ENCODE data around the gene PCSK2.
"Not testable (repeated sequence)": the region's sequence is repeated elsewhere in the genome, so short reads cannot be mapped to it uniquely, and the experiment has no call there.

Gene PCSK2

GRCh38 chr20:17215167-17215566 is 11.7 kb upstream of the PCSK2 start:
- Histone ChIP-seq H3K4me1 (ENCODE audit: control insufficient read depth, insufficient read depth, low read length, unreplicated experiment) (no peaks in the 10 kb centered on the region), H3K36me3 (ENCODE audit: insufficient read depth, low read length) (no peaks in the 10 kb centered on the region), H2AFZ (ENCODE audit: low read length, unreplicated experiment) (no peak overlapping the region), H3K27me3 (ENCODE audit: insufficient read depth, low read length) (no peaks in the 10 kb centered on the region), H3K27ac (ENCODE audit: low read depth, low read length) (no peak overlapping the region), H3K79me2 (ENCODE audit: control insufficient read depth, insufficient read depth, low read length, unreplicated experiment) (no peaks in the 10 kb centered on the region), H3K4me3 (ENCODE audit: low read depth, low read length) (no peak overlapping the region)

- H3K27me3 ChIP-seq (ENCODE audit: insufficient read depth, low read length); H3K79me2 ChIP-seq (ENCODE audit: control insufficient read depth, insufficient read depth, low read length, unreplicated experiment); H3K4me3 ChIP-seq (ENCODE audit: low read depth, low read length); H3K36me3 ChIP-seq (ENCODE audit: insufficient read depth, low read length); H3K27ac ChIP-seq (ENCODE audit: low read depth, low read length); H2AFZ ChIP-seq (ENCODE audit: low read length, unreplicated experiment); H3K4me1 ChIP-seq (ENCODE audit: control insufficient read depth, insufficient read depth, low read length, unreplicated experiment): not testable (repeated sequence)
Observed at GRCh38 chr20:17219856-17220255, 7.0 kb upstream of the PCSK2 start.

GRCh38 chr20:17223553-17223952 is 3.3 kb upstream of the PCSK2 start:
- H3K4me3 ChIP-seq (ENCODE audit: low read depth, low read length) = no peak overlapping the region
- peaks cover 36% of the 10 kb centered on the region for H3K27me3 ChIP-seq (ENCODE audit: insufficient read depth, low read length)
- no peaks in the 10 kb centered on the region for H3K79me2 ChIP-seq (ENCODE audit: control insufficient read depth, insufficient read depth, low read length, unreplicated experiment)
- H3K36me3 ChIP-seq (ENCODE audit: insufficient read depth, low read length) = no peaks in the 10 kb centered on the region
- no peaks in the 10 kb centered on the region for H3K4me1 ChIP-seq (ENCODE audit: control insufficient read depth, insufficient read depth, low read length, unreplicated experiment)
- no peak overlapping the region for H2AFZ ChIP-seq (ENCODE audit: low read length, unreplicated experiment)
- H3K27ac ChIP-seq (ENCODE audit: low read depth, low read length) = no peak overlapping the region

- Histone ChIP-seq H3K27me3 (ENCODE audit: insufficient read depth, low read length) (peaks cover 54% of the 10 kb centered on the region), H3K4me1 (ENCODE audit: control insufficient read depth, insufficient read depth, low read length, unreplicated experiment) (no peaks in the 10 kb centered on the region), H3K4me3 (ENCODE audit: low read depth, low read length) (no peak overlapping the region), H2AFZ (ENCODE audit: low read length, unreplicated experiment) (no peak overlapping the region), H3K36me3 (ENCODE audit: insufficient read depth, low read length) (no peaks in the 10 kb centered on the region), H3K27ac (ENCODE audit: low read depth, low read length) (no peak overlapping the region), H3K79me2 (ENCODE audit: control insufficient read depth, insufficient read depth, low read length, unreplicated experiment) (no peaks in the 10 kb centered on the region)
Observed at GRCh38 chr20:17225851-17226409, 910 bp upstream of the PCSK2 start.

GRCh38 chr20:17227219-17227575 is 357 bp downstream of the PCSK2 start:
- H3K79me2 ChIP-seq (ENCODE audit: control insufficient read depth, insufficient read depth, low read length, unreplicated experiment) = no peaks in the 10 kb centered on the region
- H3K36me3 ChIP-seq (ENCODE audit: insufficient read depth, low read length) = no peaks in the 10 kb centered on the region
- H3K4me3 ChIP-seq (ENCODE audit: low read depth, low read length) = no peak overlapping the region
- peaks cover 54% of the 10 kb centered on the region for H3K27me3 ChIP-seq (ENCODE audit: insufficient read depth, low read length)
- no peaks in the 10 kb centered on the region for H3K4me1 ChIP-seq (ENCODE audit: control insufficient read depth, insufficient read depth, low read length, unreplicated experiment)
- no peak overlapping the region for H2AFZ ChIP-seq (ENCODE audit: low read length, unreplicated experiment)
- no peak overlapping the region for H3K27ac ChIP-seq (ENCODE audit: low read depth, low read length)

GRCh38 chr20:17227669-17228623 is 1.1 kb downstream of the PCSK2 start:
- H3K36me3 ChIP-seq (ENCODE audit: insufficient read depth, low read length) = no peaks in the 10 kb centered on the region
- H3K79me2 ChIP-seq (ENCODE audit: control insufficient read depth, insufficient read depth, low read length, unreplicated experiment) = no peaks in the 10 kb centered on the region
- H3K27ac ChIP-seq (ENCODE audit: low read depth, low read length) = no peak overlapping the region
- H2AFZ ChIP-seq (ENCODE audit: low read length, unreplicated experiment) = no peak overlapping the region
- H3K4me1 ChIP-seq (ENCODE audit: control insufficient read depth, insufficient read depth, low read length, unreplicated experiment) = no peaks in the 10 kb centered on the region
- peaks cover 54% of the 10 kb centered on the region for H3K27me3 ChIP-seq (ENCODE audit: insufficient read depth, low read length)
- H3K4me3 ChIP-seq (ENCODE audit: low read depth, low read length) = no peak overlapping the region

GRCh38 chr20:17228624-17229061 is 1.8 kb downstream of the PCSK2 start:
- H3K27ac ChIP-seq (ENCODE audit: low read depth, low read length) = no peak overlapping the region
- H3K27me3 ChIP-seq (ENCODE audit: insufficient read depth, low read length) = peaks cover 54% of the 10 kb centered on the region
- H3K4me3 ChIP-seq (ENCODE audit: low read depth, low read length) = no peak overlapping the region
- H2AFZ ChIP-seq (ENCODE audit: low read length, unreplicated experiment) = no peak overlapping the region
- no peaks in the 10 kb centered on the region for H3K4me1 ChIP-seq (ENCODE audit: control insufficient read depth, insufficient read depth, low read length, unreplicated experiment)
- no peaks in the 10 kb centered on the region for H3K36me3 ChIP-seq (ENCODE audit: insufficient read depth, low read length)
- H3K79me2 ChIP-seq (ENCODE audit: control insufficient read depth, insufficient read depth, low read length, unreplicated experiment) = no peaks in the 10 kb centered on the region

GRCh38 chr20:17229256-17229655 is 2.4 kb downstream of the PCSK2 start:
- Histone ChIP-seq H3K27ac (ENCODE audit: low read depth, low read length) (no peak overlapping the region), H3K4me3 (ENCODE audit: low read depth, low read length) (no peak overlapping the region), H3K4me1 (ENCODE audit: control insufficient read depth, insufficient read depth, low read length, unreplicated experiment) (no peaks in the 10 kb centered on the region), H2AFZ (ENCODE audit: low read length, unreplicated experiment) (no peak overlapping the region), H3K36me3 (ENCODE audit: insufficient read depth, low read length) (no peaks in the 10 kb centered on the region), H3K79me2 (ENCODE audit: control insufficient read depth, insufficient read depth, low read length, unreplicated experiment) (no peaks in the 10 kb centered on the region), H3K27me3 (ENCODE audit: insufficient read depth, low read length) (peaks cover 54% of the 10 kb centered on the region)

- no peak overlapping the region for H3K27ac ChIP-seq (ENCODE audit: low read depth, low read length)
- no peaks in the 10 kb centered on the region for H3K79me2 ChIP-seq (ENCODE audit: control insufficient read depth, insufficient read depth, low read length, unreplicated experiment)
- H3K4me1 ChIP-seq (ENCODE audit: control insufficient read depth, insufficient read depth, low read length, unreplicated experiment) = no peaks in the 10 kb centered on the region
- H3K36me3 ChIP-seq (ENCODE audit: insufficient read depth, low read length) = no peaks in the 10 kb centered on the region
- H3K27me3 ChIP-seq (ENCODE audit: insufficient read depth, low read length) = peaks cover 17% of the 10 kb centered on the region
- no peak overlapping the region for H3K4me3 ChIP-seq (ENCODE audit: low read depth, low read length)
- H2AFZ ChIP-seq (ENCODE audit: low read length, unreplicated experiment) = no peak overlapping the region
Observed at GRCh38 chr20:17233626-17234025, 6.8 kb downstream of the PCSK2 start.

GRCh38 chr20:17236766-17237165 is 9.9 kb downstream of the PCSK2 start:
- H3K27ac ChIP-seq (ENCODE audit: low read depth, low read length) = no peak overlapping the region
- no peaks in the 10 kb centered on the region for H3K79me2 ChIP-seq (ENCODE audit: control insufficient read depth, insufficient read depth, low read length, unreplicated experiment)
- H3K27me3 ChIP-seq (ENCODE audit: insufficient read depth, low read length) = no peaks in the 10 kb centered on the region
- no peak overlapping the region for H2AFZ ChIP-seq (ENCODE audit: low read length, unreplicated experiment)
- H3K4me3 ChIP-seq (ENCODE audit: low read depth, low read length) = no peak overlapping the region
- no peaks in the 10 kb centered on the region for H3K36me3 ChIP-seq (ENCODE audit: insufficient read depth, low read length)
- no peaks in the 10 kb centered on the region for H3K4me1 ChIP-seq (ENCODE audit: control insufficient read depth, insufficient read depth, low read length, unreplicated experiment)

GRCh38 chr20:17248224-17248623 is 21.4 kb downstream of the PCSK2 start:
- no peaks in the 10 kb centered on the region for H3K79me2 ChIP-seq (ENCODE audit: control insufficient read depth, insufficient read depth, low read length, unreplicated experiment)
- no peaks in the 10 kb centered on the region for H3K36me3 ChIP-seq (ENCODE audit: insufficient read depth, low read length)
- H2AFZ ChIP-seq (ENCODE audit: low read length, unreplicated experiment) = no peak overlapping the region
- no peaks in the 10 kb centered on the region for H3K27me3 ChIP-seq (ENCODE audit: insufficient read depth, low read length)
- H3K4me1 ChIP-seq (ENCODE audit: control insufficient read depth, insufficient read depth, low read length, unreplicated experiment) = no peaks in the 10 kb centered on the region
- H3K27ac ChIP-seq (ENCODE audit: low read depth, low read length) = no peak overlapping the region
- no peak overlapping the region for H3K4me3 ChIP-seq (ENCODE audit: low read depth, low read length)

Data from ACC112 (cell line).